ENCODE data around the gene ACER2.
"Not testable (repeated sequence)": the region's sequence is repeated elsewhere in the genome, so short reads cannot be mapped to it uniquely, and the experiment has no call there.

GRCh38 chr9:19403231-19403630 is 5.6 kb upstream of the ACER2 start:
- TF ChIP-seq CTCF, POLR2A (IDR thresholded peaks at IDR 0.05): not testable (repeated sequence)
